Stimulated activated CD4-positive, alpha-beta T cell treated with anti-CD3 and anti-CD28 coated beads, Interleukin-12 subunit alpha, Interleukin-12 subunit beta, amount 100 ng/mL, for 48 hours (primary cell): ENCODE results near the gene MYO10.
"Not testable (repeated sequence)": the region's sequence is repeated elsewhere in the genome, so short reads cannot be mapped to it uniquely, and the experiment has no call there.

Experiments used
- DNase-seq, 3 donors: peaks; one replicate each; pipeline ENCODE4 v3.0.0-alpha.2; 2020; ENCODE audit warnings: low read depth in 2 of 3, low spot score in 1 of 3

Gene MYO10

GRCh38 chr5:16936150-16936988, at the start of gene MYO10:
Gene MYO10, minus strand, starts transcription at chr5:16936288. Its CDS starts 480 bp downstream, at chr5:16935808.
- DNase-seq: peak; percentile 34 to 64 (median 60)

DNA sequence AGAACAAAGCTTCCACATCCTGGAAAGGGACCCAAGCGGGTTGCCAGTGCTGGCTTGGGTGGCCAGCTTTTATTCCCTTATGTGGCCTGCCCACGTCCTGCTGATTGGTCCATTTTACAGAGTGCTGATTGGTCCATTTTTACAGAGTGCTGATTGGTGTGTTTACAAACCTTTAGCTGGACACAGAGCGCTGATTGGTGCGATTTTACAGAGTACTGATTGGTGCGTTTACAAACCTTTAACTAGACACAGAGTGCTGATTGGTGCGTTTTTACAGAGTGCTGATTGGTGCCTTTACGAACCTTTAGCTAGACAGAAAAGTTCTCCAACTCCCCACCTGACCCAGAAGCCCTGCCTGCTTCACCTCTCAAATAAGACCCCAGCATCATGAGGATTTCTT, 49.2 kb upstream of the MYO10 start:
- DNase-seq: not testable (repeated sequence)

- DNase-seq: no peak
These were observed 47.9 kb upstream of the MYO10 start for GRCh38 chr5:16983972-16984371.

- DNase-seq: no peak
These were observed 47.0 kb upstream of the MYO10 start for GRCh38 chr5:16983022-16983639.

DNA sequence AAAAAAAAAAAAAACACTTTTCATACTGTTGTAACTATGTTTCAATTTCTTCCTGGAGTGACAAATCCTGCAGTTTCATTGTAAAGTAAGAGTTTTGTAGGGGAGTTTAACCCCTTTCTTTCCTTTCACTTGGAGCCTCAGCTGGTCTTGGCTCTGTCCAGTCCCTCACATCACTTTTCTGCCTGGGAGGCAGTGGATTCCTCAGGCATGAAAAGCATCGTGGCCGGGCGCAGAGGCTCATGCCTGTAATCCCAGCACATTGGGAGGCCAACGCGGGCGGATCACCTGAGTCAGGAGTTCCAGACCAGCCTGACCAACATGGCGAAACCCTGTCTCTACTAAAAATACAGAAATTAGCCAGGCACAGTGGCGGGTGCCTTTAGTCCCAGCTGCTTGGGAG, 45.6 kb upstream of the MYO10 start:
- no peak for DNase-seq

- DNase-seq: no peak
These were observed 44.9 kb upstream of the MYO10 start for GRCh38 chr5:16980983-16981382.

- DNase-seq: no peak
These were observed 42.2 kb upstream of the MYO10 start for GRCh38 chr5:16978296-16978695.

DNA sequence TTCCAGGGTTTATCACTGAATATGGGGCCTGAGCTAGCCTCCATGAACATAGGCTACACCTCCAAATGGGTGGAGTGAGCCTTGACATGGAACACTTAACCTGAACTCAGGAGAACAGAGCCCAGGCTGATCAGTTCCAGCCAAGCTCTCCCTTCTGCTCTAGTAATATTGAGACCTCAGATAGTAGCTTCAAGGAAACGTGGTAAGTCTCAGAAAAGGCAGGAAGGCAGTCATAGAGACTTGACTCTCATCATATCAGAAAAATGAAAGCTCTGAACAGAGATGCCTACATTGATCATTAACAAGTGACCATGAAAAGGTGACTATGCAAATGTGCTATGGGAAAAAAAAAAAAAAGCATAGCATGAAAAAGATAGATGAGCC, 40.5 kb upstream of the MYO10 start:
- DNase-seq: no peak

DNA sequence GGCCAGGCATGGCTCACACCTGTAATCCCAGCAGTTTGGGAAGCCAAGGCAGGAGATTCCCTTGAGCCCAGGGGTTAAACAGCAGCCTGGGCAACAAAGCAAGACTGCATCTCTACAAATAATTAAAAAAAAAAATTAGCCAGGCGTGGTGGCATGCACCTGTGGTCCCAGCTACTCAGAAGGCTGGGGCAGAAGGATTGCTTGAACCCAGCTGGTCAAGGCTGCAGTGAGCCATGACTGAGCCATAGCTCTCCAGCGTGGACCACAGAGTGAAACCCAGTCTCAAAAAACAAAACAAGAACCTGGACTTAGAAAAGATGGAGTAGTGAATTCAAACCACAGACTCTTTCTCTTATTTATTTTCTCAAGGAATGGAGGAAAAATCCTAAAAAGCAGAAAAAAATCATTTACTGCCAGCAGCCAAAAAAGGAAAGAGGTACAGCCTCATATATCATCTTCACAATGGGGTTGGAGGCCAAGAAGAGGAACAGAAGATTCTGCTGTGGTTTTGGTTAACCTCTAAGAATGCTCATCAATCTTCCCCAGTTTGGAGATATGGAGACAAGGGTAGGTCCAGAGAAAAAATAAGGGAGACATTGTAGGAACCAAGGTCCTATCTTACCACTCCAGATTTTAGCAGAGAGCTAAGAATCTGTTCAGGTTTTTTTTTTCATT, 40.0 kb upstream of the MYO10 start:
- no peak for DNase-seq

GRCh38 chr5:16974981-16975380, 38.9 kb upstream of the MYO10 start:
- no peak for DNase-seq

GRCh38 chr5:16970826-16971225, 34.7 kb upstream of the MYO10 start:
- DNase-seq: no peak

DNA sequence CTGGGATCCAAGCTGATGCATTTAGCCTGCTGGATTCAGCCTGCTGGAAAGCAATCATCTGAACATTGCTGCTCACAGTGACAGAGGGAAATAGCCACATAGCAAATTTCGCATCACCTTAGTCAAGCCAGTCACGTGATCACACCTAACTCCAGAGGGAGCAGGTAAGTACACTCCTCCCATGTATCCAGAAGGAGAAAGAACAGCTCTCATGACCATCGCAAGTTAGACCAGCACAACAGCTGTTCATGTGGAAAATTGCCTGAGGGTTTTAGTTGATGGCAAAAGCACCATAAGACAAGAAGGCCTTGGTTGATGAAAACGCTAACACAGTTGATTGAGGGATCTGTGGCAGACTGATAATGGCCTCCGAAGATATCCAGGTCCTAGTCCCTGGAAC, 34.2 kb upstream of the MYO10 start:
- no peak for DNase-seq

- DNase-seq: no peak
These were observed 29.5 kb upstream of the MYO10 start for GRCh38 chr5:16965581-16965980.

DNA sequence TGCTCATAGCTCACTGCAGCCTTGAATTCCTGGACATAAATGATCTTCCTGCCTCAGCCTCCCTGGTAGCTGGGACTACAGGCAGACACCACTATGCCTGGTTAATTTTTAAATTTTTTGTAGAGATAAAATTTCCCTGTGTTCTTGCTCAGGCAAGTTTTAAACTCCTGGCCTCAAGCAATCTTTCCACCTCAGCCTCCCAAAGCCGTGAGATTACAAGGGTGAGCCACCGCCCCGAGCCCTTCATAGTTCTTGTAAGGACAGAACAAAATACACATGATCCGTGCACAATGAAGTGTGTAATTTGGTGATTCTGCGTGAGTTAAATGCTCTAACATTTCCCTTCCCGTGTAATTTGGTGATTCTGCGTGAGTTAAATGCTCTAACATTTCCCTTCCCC, 27.7 kb upstream of the MYO10 start:
- DNase-seq: no peak

DNA sequence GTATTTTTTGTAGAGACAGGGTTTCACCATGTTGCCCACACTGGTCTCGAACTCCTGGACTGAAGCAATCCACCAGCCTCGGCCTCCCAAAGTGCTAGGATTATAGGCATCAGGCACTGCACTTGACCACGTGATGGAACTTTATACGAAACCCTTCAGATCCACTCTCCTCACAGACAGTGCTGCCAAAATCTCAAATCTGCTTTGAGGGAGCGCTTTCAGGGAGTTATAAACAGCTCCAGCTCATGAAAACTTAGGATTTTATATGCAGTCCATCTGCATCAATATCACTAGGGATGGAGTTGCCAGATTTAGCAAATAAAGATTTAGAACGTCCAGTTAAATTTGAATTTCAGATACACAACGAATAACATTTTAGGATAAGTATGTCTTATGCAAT, 25.0 kb upstream of the MYO10 start:
- DNase-seq: no peak

DNA sequence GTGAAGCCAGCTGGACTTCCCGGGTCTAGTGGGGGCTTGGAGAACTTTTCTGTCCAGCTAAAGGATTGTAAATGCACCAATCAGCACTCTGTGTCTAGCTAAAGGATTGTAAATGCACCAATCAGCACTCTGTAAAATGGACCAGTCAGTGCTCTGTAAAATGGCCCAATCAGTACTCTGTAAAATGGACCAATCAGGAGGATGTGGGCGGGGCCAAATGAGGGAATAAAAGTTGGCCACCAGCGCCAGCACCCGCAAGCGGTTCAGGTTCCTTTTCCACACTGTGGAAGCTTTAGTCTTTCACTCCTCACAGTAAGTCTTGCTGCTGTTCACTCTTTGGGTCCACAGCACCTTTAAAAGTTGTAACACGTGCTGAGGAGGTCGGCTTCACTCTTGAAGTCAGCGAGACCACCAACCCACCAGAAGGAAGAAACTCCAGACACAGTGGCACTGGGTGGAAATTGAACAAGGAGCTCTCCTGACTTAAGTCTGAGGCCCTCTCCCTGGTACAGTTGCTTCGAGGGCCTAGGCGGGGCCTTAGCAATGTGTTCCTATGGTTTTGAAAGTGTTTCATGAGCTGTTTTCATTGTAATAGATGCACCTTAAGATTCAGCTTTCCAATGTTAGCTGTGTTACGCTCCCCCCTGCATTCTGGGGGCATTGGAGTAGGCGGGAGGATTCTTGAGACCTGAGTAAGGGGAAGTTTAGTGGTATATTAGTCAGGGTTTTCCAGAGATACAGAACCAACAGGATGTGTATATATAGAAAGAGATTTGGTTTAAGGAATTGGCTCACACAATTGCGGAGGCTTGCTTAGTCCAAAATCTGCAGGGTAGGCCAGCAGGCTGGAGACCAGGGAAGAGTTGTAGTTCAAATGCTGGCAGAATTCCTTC, 21.5 kb upstream of the MYO10 start:
- DNase-seq: no peak

DNA sequence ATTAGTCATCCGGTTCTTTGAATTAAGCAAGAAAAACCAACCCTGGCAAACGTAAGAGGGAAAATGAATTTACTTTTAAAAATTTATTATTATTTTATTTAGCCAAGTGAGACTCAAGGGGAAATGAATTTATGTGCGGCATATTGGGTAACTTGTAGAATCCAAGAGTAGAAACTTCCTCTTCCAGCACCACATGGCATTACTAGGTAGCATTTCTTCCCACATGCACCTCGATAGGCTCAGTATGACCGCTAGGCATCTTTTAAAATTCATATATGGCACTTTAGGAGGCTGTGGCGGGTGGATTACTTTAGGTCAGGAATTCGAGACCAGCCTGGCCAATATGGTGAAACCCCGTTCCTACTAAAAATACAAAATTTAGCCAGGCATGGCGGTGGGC, 17.6 kb upstream of the MYO10 start:
- DNase-seq: no peak

DNA sequence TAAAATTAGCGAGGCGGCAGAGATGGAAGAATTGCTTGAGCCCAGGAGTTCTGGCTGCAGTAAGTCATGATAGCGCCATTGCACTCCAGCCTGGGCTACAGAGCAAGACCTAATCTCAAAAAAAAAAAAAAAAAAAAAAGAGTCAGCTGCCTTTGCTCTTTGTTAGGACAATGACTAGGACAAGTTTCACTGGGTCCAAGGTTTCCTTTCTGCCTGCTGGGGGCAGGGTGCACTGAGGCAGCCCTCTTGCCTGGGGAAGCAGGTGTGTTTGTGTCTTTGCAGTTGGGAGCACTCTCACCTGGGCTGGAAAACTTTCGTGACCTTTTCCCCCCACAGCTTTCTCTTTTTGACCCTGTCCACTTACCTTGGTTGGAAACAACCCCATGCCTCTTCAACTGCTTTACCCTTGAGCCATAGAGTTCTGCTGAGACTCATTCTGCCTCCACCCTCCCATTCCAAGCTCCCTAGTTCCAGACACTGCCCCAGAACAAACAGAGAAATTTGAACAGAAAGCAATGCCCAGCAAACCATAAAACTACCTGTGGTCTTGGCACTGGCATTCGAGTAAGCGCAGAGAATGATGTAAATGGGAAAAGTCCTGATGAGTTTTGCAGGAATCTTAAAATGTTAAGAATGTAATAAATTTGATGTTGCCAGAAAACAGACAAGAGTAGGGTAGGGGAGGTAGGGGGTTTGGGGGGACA, 17.0 kb upstream of the MYO10 start:
- DNase-seq: no peak

DNA sequence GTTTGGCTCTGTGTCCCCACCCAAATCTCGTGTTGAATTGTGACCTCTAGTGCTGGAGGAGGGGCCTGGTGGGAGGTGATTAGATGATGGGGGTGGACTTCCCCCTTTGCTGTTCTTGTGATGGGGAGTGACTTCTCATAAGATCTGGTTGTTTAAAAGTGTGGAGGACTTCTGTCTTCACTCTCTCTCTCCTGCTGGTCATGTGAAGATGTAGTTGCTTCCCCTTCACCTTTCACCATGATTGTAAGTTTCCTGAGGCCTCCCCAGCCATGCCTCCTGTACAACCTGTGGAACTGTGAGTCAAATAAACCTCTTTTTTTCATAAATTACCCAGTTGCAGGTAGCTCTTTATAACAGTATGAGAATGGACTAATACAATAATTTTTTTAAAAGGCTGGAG, 10.6 kb upstream of the MYO10 start:
- no peak for DNase-seq

- no peak for DNase-seq
These were observed 8.9 kb upstream of the MYO10 start for GRCh38 chr5:16944816-16945562.
